HG02938 (cell line): ENCODE data around the gene SLC25A28.
"Not testable (repeated sequence)": the region's sequence is repeated elsewhere in the genome, so short reads cannot be mapped to it uniquely, and the experiment has no call there.

Experiments used
- ATAC-seq: cut with Tn5 transposase; IDR thresholded peaks from one replicate; pipeline ENCODE4 v1.9.1; 2021; ENCODE audit warnings: mild to moderate bottlenecking, moderate library complexity; ENCODE audit not compliant: unreplicated experiment

SLC25A28 gene

DNA sequence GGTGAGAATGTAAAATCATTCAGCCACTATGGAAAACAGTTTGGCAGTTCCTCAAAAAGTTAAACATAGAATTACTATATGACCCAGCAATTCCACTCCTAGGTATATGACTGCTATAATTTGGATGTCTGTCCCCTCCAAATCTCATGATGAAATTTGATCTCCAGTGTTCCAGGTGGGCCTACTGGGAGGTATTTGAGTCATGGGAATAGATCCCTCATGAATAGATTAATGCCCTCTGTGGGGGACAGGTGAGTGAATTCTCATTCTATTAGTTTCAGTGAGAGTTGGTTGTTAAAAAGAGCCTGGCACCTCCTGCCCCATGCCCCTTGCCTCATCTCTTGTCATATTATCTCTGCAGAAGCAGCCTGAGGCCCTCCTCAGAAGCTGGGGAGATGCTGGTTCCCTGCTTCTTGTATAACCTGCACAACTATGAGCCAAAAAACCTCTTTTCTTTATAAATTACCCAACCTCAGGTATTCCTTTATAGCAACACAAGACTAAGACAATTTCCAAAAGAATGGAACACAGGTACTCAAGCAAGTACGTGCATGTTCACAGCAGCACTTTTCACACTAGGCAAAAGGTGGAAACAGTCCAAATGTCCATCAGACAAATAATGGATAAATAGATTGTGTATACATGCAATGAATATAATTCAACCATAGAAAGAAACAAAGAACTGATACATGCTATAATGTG, 8.8 kb upstream of the SLC25A28 start:
- no peak for ATAC-seq

DNA sequence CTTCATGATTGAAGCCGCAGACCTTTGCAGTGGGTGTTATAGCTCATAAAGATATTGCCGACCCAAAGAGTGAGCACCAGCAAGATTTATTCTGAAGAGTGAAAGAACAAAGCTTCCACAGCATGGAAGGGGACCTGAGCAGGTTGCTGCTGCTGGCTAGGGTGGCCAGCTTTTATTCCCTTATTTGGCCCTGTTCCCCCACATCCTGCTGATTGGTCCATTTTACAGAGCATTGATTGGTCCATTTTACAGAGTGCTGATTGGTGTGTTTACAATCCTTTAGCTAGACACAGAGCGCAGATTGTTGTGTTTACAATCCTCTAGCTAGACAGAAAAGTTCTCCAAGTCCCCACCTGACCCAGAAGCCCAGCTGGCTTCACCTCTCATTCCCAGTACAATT, 4.9 kb upstream of the SLC25A28 start:
- ATAC-seq: not testable (repeated sequence)

DNA sequence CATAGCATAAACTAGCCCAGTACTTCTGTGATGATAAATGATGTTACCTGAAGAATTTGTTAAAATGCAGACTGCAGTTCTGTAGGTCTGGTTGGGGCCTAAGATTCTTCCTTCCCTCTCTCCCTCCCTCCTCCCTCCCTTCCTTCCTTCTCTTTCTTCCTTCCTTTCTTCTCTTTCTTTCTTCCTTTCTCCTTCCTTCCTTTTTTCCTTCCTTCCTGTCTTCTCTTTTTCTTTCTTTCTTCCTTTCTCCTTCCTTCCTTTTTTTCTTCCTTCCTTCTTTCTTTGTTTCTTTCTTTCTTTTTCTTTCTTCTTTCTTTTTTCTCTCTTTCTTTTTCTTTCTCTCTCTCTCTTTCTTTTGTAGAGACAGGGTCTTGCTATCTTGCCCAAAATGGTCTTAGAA, 3.7 kb upstream of the SLC25A28 start:
- no peak for ATAC-seq

DNA sequence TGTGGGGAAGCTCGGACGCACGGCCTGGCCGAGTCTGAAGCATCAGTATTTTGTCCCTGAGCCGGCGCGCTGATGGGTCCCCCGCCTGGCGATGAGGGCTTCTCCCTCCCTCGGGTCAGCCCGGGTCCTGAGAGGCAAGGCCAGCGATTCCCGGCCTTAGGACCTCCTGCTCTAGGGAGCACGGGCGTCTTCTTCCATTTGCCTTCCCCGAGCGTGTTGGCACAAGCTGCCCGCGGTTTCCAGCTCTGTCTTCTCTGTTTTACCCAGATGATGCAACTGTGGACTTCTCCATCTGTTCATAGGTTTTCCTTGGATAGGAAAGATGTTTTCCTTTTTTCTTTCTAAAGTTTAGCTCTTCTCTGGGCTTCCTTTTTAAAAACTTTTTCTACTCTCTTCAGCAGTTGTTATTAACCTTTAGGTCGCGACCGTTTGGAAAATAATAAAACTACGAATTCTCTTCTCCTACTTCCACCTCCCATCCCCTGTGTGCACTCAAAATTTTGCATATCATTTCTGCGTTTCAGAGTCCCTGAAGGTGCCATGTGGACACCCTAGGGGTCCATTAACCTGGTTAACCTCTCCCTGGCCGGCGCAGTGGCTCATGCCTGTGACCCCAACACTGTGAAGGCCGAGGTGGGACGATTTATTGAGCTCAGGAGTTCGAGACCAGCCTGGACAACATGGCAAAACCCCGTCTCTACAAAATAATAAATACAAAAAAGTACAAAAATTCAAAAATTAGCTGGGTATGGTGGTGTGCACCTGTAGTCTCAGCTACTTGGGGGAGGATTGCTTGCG, 1.4 kb upstream of the SLC25A28 start:
- no peak for ATAC-seq

DNA sequence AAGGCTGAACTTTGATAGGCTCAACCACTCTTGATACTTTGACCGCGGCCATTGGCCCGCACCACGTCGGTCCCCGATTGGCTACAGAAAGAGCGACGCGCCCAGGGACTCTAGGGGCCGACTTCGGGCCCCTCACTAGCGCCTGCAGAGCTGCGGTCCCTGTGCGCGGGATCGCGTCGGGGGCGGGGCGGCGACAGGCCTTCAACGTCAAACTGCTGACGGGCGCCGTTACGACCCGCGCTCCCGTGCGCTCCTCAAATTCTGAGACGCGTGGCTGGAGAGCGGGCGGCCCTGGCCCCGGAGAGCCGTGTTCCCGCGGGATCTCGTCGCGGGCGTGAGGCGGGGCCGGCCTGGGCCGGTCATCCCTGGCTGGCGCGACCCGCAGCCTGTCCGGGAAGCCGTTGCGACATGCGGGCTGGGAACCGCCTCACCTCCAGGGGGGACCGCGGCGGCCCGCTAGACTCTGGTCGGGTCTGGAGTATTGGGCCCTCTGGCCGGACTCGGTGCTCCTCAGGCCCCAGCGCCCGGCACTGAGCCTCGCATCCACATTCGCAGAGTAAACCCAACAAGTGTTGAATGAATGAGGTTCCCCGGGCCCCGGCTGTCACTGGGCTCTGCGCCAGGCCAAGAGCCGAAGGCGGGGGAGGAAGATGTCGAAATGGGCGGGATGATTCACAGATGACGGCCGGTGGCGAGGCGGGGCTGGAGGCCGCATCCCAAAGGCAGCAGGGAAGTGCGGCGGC, 643 bp upstream of the SLC25A28 start:
- ATAC-seq: peak; percentile 86

DNA sequence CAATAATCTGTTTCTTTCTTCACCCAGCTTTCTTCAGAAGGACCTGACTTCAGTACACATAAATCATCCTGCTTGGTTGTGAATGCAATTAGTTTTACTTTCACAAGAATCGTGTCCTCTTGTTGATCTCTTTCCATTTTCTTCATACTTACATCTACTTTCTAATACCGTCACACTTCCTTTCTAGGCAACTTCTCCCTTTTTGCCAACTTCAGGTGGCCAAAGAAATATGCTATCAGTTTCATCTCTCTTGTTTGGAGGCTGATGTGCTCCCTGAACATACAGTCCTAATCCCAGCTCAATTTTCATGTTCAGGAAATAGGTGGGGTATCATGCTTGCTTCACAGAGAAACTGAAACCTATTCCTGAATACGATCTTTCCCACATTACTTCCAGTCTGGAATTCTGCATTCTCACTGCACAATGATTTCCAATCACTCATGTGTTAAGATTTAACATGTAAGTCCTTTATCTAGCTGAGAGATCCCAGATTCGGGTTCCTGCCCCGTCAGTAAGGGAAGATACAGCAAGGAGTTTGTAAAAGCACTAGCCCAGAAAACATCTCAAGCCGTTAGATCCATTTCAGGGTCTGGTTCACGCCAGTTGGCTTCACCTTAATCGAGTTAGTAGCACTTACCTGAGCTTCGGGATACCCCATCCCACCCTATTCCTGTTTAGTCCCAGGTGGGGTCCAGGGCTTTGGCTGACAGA, 994 bp downstream of the SLC25A28 start:
- no peak for ATAC-seq

DNA sequence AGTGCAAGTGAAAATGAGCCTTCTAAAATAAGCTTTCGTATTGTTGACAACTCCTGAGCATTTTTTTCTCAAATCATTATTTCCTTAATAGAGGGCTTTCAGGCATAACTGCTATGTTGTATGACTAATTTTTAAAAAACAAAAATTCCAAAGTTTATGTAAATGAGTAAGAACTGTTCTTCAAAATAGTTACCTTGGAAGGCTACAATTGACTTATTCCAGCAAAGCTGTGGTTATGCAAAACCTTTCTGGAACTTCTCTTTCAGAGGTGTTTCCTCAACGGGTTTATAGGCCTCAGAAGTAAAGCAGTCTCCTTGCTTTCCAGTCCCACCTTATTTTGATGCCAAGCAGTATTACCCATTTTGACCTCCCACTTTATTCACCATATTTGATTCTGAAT, 2.5 kb downstream of the SLC25A28 start:
- no peak for ATAC-seq

DNA sequence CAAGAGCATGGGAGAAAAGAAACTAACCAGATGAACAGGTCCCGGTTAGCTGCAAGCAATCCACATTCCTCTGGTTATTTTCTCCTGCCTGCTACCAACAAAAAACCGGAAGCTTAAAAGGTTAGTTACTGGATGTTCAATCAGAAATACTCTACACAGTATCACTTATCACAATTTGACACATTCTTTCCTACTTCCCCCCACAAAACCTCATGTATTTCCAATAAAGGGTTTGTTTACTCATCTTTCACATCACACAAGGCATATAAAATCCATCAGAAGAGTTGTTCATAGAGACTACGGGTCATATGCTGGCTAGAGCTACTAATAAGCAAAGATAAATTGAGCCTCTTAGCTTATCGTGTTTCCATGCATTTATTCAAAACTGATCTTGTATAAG, 4.8 kb downstream of the SLC25A28 start:
- no peak for ATAC-seq

DNA sequence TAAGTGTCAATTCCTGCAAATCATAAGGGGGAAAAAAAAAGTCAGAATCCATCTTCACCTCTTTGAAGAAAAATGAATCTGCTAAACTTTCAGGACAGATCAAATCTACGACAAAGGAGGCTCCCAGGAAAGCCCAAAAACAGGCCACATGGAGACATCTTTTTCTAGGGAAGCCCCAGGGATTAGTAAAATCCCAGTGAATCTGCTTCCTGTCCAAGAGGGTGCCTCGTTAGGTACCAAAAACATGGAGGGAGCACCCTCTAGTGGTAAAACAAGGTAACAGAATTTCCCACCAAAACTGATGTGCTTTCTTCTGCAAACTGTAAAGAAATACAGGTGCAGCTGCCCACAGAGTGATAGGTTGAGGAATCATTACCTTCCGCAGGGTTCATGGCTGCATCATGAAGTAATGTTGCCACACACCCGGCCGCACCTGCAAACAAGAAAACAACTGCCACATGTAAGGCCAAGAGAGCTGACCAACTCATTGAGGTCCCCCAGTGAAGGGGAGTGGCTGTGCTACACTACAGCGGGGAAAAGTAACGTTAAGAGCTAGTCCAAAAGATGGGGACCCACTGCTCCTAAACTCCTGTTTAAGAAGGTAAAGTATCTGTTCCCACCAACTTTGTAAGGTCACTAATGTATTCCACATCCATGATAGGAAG, 7.9 kb downstream of the SLC25A28 start:
- no peak for ATAC-seq

DNA sequence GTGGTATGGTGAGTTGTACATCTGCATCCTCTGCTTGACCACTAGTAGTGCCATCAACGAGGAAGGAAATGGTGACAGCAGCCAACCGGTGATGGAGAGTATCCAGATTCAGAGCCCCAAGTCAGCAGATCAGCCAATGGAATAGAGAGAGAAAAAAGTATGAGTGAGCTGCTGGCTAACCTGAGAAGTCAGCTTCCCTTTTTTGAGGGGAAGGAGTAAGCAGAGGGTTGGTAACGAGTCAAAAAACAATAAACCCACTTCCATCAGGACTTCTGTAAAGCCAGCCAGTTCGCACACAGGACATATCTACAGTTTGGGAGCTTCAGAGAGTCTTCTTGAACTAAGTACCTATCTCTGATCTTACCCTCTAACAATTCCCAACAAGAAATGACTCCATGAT, 8.9 kb downstream of the SLC25A28 start:
- ATAC-seq: no peak

DNA sequence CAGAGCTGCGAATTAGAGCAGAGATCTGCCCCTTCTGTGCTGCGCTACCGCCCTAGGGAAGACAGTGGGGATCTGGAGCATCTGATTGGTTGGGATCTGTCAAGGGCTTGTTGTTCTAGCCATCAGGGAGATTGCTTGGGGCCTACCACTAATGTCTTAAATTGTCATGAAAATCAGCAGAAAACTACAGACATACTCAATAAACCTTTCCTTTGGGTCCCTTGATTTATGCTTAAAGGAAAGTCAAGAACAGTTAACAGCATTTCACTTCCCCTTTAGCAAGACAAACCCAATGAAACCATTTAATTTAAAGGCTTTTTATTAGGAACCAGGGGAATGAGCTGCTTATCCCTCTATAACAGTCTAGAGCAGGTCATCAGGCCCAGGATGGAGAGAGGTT, 10.0 kb downstream of the SLC25A28 start:
- ATAC-seq: no peak

DNA sequence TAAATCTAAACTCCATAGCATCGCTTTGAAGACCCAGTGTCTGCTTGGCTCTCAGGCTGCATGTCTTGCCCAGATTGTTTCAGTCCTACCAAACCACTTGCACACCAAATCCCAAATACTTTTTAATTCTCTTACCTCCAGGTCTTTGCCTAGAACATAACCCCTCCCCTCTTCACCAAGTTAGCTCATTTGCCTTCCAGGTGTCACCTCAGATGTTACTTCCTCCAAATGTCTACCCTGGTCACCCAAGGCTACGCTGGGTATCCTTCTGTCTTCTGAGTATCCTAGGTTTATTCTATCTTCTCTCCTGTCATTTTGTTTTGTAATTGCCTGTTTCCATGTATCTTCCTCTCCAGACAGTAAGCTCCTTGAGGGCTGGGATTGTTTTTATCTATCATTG, 11.1 kb downstream of the SLC25A28 start:
- no peak for ATAC-seq

DNA sequence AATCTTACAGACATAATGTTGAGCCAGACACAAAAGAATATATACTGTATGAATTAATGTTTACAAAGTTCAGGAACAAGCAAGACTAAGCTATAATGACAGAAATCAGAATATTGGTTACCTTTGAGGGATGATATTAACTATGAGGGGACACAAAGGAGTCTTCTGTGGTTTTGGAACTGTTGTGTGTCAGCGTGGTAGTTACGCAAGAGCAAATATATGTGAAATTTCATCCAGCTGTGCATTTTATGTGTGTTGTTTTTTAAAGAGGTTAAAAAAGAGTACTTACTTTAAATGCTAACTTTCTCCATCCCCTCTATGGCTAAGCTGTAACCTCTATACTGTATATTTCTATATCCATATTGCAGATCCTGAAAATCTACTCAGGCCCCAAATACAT, 14.9 kb downstream of the SLC25A28 start:
- ATAC-seq: no peak

DNA sequence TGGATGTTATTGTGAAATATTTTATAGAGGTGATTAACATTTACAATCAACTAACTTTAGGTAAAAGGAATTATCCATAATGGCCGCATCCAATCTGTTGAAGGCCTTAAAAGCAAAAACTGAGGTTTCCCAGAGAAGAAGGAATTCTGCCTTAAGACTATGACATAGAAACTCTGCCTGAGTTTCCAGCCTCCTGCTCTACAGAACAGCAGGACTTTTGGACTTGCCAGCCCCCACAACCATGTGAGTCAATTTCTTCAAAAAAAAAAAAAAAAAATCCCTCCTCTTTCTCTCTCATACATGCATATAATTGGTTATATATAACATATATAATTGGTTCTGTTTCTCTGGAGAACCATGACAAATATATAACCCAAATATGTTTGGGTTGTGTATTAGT, 15.4 kb downstream of the SLC25A28 start:
- ATAC-seq: no peak

DNA sequence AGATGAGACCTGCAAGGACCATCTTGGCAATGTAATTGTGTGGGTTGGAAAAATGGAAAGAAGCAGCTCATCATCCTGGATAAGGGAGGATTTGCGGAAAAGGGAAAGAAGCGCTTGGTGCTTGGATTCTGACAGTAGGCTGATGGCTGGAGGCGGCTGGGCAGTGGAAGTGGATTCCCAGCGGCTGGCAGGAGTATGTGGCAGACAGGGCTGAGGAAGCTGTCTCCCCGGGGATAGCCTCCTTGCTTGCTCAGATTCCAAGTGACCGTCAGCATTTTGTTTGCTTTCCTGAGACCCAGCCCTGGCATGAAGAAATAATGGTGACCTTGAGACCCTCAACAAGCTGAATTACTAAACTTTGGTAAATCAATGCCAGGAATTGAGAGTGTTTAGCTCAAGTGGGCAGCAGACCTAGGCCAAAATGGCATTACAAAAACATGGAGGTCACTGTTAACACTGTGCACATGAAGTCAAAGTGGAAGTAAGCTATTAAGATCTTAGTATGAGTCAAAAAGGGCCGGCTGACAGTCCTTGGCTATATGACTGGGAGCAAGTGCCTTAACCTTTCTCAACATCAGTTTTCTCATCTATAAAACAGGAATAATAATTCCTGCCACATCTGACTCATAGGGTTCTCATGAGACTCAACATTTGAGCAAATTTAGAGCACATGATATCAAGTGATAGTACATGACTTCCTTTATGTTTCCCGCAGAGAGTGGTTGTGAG, 21.3 kb downstream of the SLC25A28 start:
- ATAC-seq: no peak

DNA sequence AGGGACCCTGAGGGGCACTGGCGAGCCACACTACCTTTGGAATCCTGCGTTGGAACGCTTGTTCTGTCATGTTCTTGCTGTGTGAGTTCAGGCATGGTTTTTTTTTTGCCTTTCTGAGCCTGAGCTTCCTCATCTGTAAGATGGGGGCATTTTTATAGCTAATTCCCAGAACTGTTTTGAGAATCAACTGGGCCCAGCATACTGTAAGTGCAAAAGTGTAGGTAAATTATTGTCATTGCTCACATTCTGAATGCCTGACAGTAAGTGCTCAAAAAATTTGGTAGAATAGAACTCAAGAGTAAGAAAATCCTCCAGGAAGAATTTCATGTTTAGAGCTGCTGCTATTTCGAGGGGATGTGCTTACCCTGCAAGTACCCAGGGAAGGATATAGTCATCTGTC, 22.2 kb downstream of the SLC25A28 start:
- no peak for ATAC-seq

DNA sequence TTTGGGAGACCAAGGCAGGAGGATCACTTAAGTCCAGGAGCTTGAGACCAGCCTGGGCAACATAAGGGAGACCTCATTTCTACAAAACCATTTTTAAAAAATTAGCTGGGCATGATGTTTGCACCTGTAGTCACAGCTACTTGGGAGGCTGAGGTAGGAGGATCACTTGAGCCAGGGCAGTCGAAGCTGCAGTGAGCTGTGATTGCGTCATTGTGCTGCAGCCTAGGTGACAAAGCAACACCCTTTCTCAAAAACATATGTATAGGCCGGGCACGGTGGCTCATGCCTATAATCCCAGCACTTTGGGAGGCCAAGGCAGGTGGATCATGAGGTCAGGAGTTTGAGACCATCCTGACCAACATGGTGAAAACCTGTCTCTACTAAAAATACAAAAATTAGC, 23.5 kb downstream of the SLC25A28 start:
- ATAC-seq: not testable (repeated sequence)

DNA sequence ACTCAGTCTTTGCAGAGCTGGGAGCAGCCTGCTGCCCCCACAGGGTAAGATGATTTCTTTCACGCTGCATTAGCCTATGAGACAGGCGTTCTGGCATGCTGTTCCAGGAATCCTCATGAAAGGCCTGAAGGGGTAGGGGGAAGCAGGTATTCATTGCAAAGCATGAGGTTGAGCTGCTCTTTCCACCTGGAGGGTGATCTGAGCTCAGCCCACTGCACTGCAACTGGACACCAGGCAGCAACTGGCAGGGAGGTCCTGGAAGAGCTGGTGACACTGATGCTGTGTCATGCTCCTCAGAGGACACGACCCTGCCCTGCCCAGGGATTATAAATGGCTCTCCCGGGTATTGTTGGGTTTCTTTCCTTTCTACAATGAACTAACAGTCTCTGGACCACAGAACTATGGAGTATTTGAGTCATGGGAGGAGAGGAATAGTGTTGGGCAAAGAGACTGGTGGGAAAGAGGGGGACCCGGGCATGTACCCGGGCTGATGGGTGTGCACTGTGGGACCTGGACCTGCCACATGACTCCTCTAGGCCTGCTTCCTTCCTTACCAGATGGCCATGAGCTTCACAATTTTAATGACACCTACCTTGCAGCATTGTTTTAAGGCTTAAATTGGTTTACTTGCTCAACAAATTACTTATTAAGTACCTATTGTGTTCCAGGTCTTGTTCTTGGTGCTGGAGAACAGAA, 24.3 kb downstream of the SLC25A28 start:
- no peak for ATAC-seq

DNA sequence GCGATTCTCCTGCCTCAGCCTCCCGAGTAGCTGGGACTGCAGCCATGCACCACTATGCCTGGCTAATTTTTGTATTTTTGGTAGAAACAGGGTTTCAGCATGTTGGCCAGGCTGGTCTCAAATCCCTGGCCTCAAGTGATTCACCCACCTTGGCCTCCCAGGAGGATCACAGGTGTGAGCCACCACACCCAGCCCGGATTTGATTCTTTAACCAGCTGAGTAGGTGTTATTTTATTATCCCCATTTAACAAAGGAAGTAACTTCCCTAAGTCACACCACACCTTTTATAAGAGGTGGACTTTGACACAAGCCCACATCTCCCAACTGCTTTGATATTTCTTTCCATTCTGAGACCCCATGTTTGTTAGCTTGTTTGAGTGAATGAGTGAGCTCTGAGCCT, 25.0 kb downstream of the SLC25A28 start:
- ATAC-seq: no peak
